HG03196 (cell line): ENCODE measurements around the gene MYO6.

Experiments
- ATAC-seq: cut with Tn5 transposase; IDR thresholded peaks from one replicate; pipeline ENCODE4 v1.9.1; 2021; ENCODE audit not compliant: unreplicated experiment

The MYO6 gene

DNA sequence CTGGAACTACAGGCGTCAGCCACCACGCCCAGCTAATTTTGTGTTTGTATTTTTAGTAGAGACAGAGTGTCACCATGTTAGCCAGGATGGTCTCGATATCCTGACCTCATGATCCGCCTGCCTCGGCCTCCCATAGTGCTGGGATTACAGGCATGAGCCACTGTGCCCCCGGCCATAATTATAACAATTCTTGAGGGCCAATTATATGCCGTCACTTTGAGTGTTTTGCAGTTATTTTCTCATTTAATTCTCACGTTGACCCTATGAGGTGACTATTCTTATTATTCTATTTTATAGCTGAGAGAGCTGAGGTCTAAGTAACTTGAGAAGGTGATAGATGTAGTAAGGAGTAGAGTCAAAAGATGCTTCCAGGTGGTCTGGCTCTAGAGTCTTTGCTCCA is 13.0 kb downstream of the MYO6 start:
- no peak for ATAC-seq

DNA sequence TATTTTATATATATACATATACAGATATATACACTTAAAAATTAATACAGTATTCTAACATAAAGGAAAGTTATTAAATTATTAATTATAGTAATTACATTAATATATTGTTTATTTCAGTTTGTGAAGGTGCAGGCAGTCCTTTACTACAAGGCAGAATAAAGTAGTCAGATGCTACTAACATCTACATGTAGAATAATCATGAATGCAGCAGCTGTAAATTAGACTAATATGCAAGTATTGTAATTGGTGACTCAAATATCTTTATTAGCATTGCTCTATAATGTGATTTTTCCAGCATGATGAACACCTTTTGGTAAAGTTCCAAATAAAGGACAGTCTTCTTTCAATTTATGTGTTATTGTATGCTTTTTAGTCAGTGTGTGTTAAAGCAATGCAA is 17.3 kb downstream of the MYO6 start:
- ATAC-seq, result no peak

DNA sequence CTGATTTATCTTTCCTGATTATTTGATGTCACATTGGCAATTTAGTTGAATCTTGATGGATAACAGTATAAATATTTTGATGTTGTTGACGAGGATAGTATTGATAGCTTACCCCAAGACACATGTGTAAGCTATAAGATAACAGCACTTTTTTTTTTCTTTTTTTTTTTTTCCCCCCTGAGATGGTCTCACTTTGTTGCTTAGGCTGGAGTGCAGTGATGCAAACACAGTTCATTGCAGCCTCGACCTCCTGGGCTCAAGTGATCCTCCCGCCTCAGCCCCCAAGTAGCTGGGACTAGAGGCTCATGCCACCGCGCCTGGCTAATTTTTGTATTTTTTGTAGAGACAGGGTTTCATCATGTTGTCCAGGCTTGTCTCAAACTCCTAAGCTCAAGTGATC is 21.8 kb downstream of the MYO6 start:
- no peak for ATAC-seq

DNA sequence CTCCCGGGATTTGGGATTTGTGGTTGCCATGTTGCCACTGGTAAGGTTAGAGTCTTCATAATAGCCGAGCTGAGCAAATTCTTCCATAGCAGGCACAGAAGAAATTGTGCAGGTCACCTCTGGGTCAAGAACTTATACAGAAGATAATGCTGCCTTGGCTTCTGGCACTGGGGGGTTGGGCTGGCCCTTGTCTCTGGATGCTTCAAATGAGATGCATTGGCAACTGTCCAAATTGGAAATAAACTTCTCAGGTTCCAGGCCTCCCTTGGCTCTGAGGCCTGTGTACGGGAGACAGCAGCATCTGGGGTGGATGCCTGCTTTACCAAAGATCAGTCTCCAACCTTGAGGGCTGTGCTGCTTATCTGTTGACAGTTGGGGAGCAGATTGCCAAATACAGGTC is 26.2 kb downstream of the MYO6 start:
- no peak for ATAC-seq

GRCh38 chr6:75776461-75776860 is 27.4 kb downstream of the MYO6 start:
- ATAC-seq, result no peak

GRCh38 chr6:75778757-75779156 is 29.7 kb downstream of the MYO6 start:
- ATAC-seq, result no peak

DNA sequence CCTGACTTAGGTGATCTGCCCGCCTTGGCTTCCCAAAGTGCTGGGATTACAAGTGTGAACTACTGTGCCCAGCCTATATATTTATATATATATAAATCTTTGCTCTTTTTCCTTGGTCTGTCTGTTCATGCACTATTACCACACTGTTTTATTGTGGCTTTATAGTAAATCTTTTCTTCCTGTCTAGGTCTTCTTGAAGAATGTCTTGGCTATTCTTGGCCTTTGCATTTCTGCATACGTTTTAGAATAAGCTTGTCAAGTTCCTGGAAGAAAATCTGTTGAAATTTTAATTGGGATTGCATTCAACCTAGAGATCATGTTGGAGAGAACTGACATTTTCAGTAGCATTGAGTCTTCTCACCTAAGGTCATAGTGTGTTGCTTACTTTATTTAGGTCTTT is 37.1 kb downstream of the MYO6 start:
- no peak for ATAC-seq

GRCh38 chr6:75788894-75789293 is 39.9 kb downstream of the MYO6 start:
- no peak for ATAC-seq

DNA sequence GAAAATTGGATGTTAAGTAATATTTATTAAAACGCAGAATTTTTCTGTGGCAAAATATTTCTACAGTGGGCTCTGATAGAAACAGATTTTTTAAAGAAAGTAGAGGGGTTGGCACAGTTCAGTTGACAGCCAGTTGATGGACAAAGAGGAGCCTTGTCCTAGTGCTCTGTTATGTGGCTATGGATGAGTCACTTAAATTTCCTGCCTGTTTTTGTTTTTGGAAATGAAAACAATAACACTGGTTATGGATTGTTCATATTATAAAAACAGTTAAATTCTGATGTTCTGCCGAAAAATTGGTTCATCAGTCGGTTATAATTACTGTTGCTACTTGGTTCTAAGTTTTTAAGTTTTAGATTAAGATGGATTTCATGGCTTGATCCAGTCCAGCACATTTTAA is 42.8 kb downstream of the MYO6 start:
- ATAC-seq, result no peak

GRCh38 chr6:75794351-75794846 is 45.4 kb downstream of the MYO6 start:
- no peak for ATAC-seq

GRCh38 chr6:75794954-75795739 is 46.1 kb downstream of the MYO6 start:
- ATAC-seq, result no peak

GRCh38 chr6:75796723-75797122 is 47.7 kb downstream of the MYO6 start:
- ATAC-seq, result no peak

DNA sequence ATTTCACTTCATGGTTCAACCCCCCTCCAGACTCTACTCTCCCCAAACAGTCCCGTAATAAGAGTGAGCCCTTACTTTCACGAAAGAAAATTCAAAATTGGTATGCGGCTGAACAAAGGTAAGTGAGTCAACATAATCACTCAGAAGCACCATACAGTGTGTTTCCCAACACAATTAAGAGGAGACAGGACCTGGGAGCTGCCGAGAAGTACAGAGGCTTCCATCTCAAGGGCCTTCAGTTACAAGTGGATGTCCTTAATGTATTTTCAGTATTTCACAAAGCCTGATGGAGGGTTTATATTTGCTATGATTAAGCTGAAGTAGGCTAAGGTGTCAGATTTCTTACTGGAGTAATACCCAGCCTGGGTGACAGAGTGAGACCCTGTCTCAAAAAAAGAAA is 51.1 kb downstream of the MYO6 start:
- ATAC-seq, result no peak

GRCh38 chr6:75800708-75801505 is 51.9 kb downstream of the MYO6 start:
- no peak for ATAC-seq

DNA sequence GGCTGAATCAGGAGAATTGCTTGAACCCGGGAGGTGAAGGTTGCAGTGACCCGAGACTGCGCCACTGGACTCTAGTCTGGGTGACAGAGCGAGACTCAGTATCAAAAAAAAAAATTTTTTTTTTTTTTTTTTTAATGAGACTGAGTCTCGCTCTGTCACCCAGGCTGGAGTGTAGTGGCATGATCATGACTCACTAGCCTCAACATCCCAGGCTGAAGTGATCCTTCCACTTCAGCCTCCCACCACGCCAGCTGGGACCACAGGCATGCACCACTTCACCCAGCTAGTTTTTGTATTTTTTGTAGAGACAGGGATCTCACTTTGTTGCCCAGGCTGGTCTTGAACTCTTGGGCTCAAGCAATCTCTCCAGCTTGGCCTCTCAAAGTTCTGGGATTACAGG is 53.3 kb downstream of the MYO6 start:
- no peak for ATAC-seq

DNA sequence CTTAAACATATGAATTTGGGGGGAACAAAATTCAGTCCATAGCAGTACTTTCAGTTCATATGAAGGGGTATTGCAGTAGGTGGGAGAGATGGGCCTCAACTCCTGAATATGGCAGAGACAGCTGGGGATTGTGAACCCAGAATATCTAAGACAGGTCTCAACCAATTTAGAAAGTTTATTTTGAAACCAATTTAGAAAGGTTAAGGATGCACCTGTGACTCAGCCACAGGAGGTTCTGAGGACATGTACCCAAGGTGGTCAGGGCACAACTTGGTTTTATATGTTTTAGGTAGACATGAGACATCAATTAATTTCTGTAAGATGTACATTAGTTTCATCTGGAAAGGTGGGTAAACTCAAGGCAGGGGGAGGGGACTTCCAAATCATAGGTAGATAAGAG is 59.5 kb downstream of the MYO6 start:
- ATAC-seq, result no peak

- ATAC-seq, result no peak
Observed at GRCh38 chr6:75812560-75812959, 63.5 kb downstream of the MYO6 start.

- no peak for ATAC-seq
Observed at GRCh38 chr6:75813476-75814250, 64.6 kb downstream of the MYO6 start.

DNA sequence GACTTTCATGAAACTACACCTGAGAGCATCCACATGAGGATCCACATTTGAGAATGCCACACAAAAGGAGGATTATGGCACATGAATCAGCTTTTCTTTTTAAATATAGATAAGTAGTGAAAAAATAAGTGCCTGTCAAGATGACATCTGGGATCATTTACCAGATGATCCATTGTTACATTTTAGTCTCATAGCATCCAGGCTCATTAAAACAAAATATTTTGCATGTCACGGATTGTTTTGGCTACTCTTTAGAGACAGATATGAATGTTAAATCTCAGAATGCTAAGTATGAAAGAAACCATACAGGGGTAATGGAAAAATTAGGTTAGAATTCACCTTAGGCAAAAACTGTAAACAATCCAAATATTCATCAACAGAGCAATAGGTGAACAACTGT is 66.7 kb downstream of the MYO6 start:
- no peak for ATAC-seq

GRCh38 chr6:75818098-75818855 is 69.2 kb downstream of the MYO6 start:
- no peak for ATAC-seq
